Measurements from ENCODE around the gene VPS41.

The VPS41 gene

GRCh38 chr7:38886265-38886664, 22.7 kb downstream of the VPS41 start:
- no peak for DNase-seq
- Histone ChIP-seq H3K4me3 (ENCODE audit: low read depth, low read length) (no peak overlapping the region), H3K27ac (no peak overlapping the region), H3K36me3 (no peaks in the 10 kb centered on the region), H3K27me3 (ENCODE audit: insufficient read depth, low read depth, severe bottlenecking) (no peaks in the 10 kb centered on the region), H3K9me3 (ENCODE audit: severe bottlenecking) (no peaks in the 10 kb centered on the region)
- TF ChIP-seq CTCF (IDR thresholded peaks at IDR 0.05; ENCODE audit: low read depth, low read length): no peak

- no peaks in the 10 kb centered on the region for H3K27me3 ChIP-seq (ENCODE audit: insufficient read depth, low read depth, severe bottlenecking)
- H3K27ac ChIP-seq: no peak overlapping the region
- no peak overlapping the region for H3K4me3 ChIP-seq (ENCODE audit: low read depth, low read length)
- no peaks in the 10 kb centered on the region for H3K36me3 ChIP-seq
- DNase-seq: no peak
- no peak for TF ChIP-seq CTCF (IDR thresholded peaks at IDR 0.05; ENCODE audit: low read depth, low read length)
- H3K9me3 ChIP-seq (ENCODE audit: severe bottlenecking): no peaks in the 10 kb centered on the region
Measured at GRCh38 chr7:38883706-38884105, 25.3 kb downstream of the VPS41 start.

GRCh38 chr7:38881947-38882684, 26.9 kb downstream of the VPS41 start:
- H3K4me3 ChIP-seq (ENCODE audit: low read depth, low read length): no peak overlapping the region
- no peaks in the 10 kb centered on the region for H3K9me3 ChIP-seq (ENCODE audit: severe bottlenecking)
- no peaks in the 10 kb centered on the region for H3K27me3 ChIP-seq (ENCODE audit: insufficient read depth, low read depth, severe bottlenecking)
- H3K36me3 ChIP-seq: no peaks in the 10 kb centered on the region
- DNase-seq: no peak
- no peak overlapping the region for H3K27ac ChIP-seq
- no peak for TF ChIP-seq CTCF (IDR thresholded peaks at IDR 0.05; ENCODE audit: low read depth, low read length)

- Histone ChIP-seq H3K27ac (no peak overlapping the region), H3K27me3 (ENCODE audit: insufficient read depth, low read depth, severe bottlenecking) (no peaks in the 10 kb centered on the region), H3K9me3 (ENCODE audit: severe bottlenecking) (no peaks in the 10 kb centered on the region), H3K36me3 (no peaks in the 10 kb centered on the region), H3K4me3 (ENCODE audit: low read depth, low read length) (no peak overlapping the region)
- peak; percentile 38; the same call in 1 of the 2 replicates for TF ChIP-seq CTCF (IDR thresholded peaks at IDR 0.05; ENCODE audit: low read depth, low read length)
- DNase-seq: no peak
Measured at GRCh38 chr7:38881015-38881414, 28.0 kb downstream of the VPS41 start.

GRCh38 chr7:38880454-38880853, 28.5 kb downstream of the VPS41 start:
- Histone ChIP-seq H3K27me3 (ENCODE audit: insufficient read depth, low read depth, severe bottlenecking) (no peaks in the 10 kb centered on the region), H3K9me3 (ENCODE audit: severe bottlenecking) (no peaks in the 10 kb centered on the region), H3K36me3 (no peaks in the 10 kb centered on the region), H3K27ac (no peak overlapping the region), H3K4me3 (ENCODE audit: low read depth, low read length) (no peak overlapping the region)
- DNase-seq: no peak
- TF ChIP-seq CTCF (IDR thresholded peaks at IDR 0.05; ENCODE audit: low read depth, low read length): no peak

- H3K36me3 ChIP-seq: no peaks in the 10 kb centered on the region
- no peak overlapping the region for H3K27ac ChIP-seq
- H3K4me3 ChIP-seq (ENCODE audit: low read depth, low read length): no peak overlapping the region
- no peak for TF ChIP-seq CTCF (IDR thresholded peaks at IDR 0.05; ENCODE audit: low read depth, low read length)
- H3K27me3 ChIP-seq (ENCODE audit: insufficient read depth, low read depth, severe bottlenecking): no peaks in the 10 kb centered on the region
- no peaks in the 10 kb centered on the region for H3K9me3 ChIP-seq (ENCODE audit: severe bottlenecking)
- no peak for DNase-seq
Measured at GRCh38 chr7:38880035-38880434, 29.0 kb downstream of the VPS41 start.

Data from WERI-Rb-1 (cell line).